ENCODE data around the gene RANBP9. TPM values are rescaled to one million over a fixed set of nuclear protein-coding genes. Genes with fewer than 3 reads are reported as not detected.

Gene RANBP9
- total RNA-seq, 1 experiment from 2014 or later: 38.2 TPM

GRCh38 chr6:13718123-13718458 lies 6.5 kb upstream of the RANBP9 start:
- Histone ChIP-seq H3K9me3 (no peaks in the 10 kb centered on the region), H3K4me1 (no peaks in the 10 kb centered on the region), H3K4me3 (ENCODE audit: low read depth, low read length) (no peak overlapping the region), H3K36me3 (ENCODE audit: control insufficient read depth, insufficient read depth, low read length) (no peaks in the 10 kb centered on the region), H3K27me3 (replicated peaks; ENCODE audit: control insufficient read depth, insufficient read depth, low read length) (no peaks in the 10 kb centered on the region)
- no peaks in the 10 kb centered on the region for H3K27me3 Mint-ChIP-seq (ENCODE audit: insufficient read depth, unreplicated experiment)
- POLR2A ChIA-PET: no interaction called here
- peaks cover 11% of the 10 kb centered on the region for H3K9me3 Mint-ChIP-seq (ENCODE audit: unreplicated experiment)
- H3K4me3 Mint-ChIP-seq (ENCODE audit: unreplicated experiment): no peak overlapping the region
- CTCF ChIA-PET: no interaction called here
- no peak for DNase-seq
- intact Hi-C loops (cut with micrococcal nuclease; ENCODE audit: unreplicated experiment): no loop called here
- TF ChIP-seq CTCF (IDR thresholded peaks at IDR 0.05; ENCODE audit: insufficient read depth in 1 of 2, low read depth in 1 of 2, low read length in 1 of 2, severe bottlenecking in 1 of 2, unreplicated experiment in 1 of 2): no peak
- H3K27ac Mint-ChIP-seq (ENCODE audit: unreplicated experiment): no peak overlapping the region
- no TSS peak for BruUV-seq (replicated peaks)
- H3K36me3 Mint-ChIP-seq (ENCODE audit: insufficient read depth, unreplicated experiment): no peaks in the 10 kb centered on the region
- H3K4me1 Mint-ChIP-seq (ENCODE audit: low read depth, unreplicated experiment): no peaks in the 10 kb centered on the region

GRCh38 chr6:13716955-13717295 lies 5.3 kb upstream of the RANBP9 start:
- peaks cover 4% of the 10 kb centered on the region for H3K36me3 Mint-ChIP-seq (ENCODE audit: insufficient read depth, unreplicated experiment)
- Histone ChIP-seq H3K36me3 (ENCODE audit: control insufficient read depth, insufficient read depth, low read length) (no peaks in the 10 kb centered on the region), H3K27me3 (replicated peaks; ENCODE audit: control insufficient read depth, insufficient read depth, low read length) (no peaks in the 10 kb centered on the region), H3K4me1 (no peaks in the 10 kb centered on the region), H3K9me3 (no peaks in the 10 kb centered on the region), H3K4me3 (ENCODE audit: low read depth, low read length) (no peak overlapping the region)
- intact Hi-C loops (cut with micrococcal nuclease; ENCODE audit: unreplicated experiment): no loop called here
- H3K4me3 Mint-ChIP-seq (ENCODE audit: unreplicated experiment): no peak overlapping the region
- H3K4me1 Mint-ChIP-seq (ENCODE audit: low read depth, unreplicated experiment): no peaks in the 10 kb centered on the region
- H3K27ac Mint-ChIP-seq (ENCODE audit: unreplicated experiment): no peak overlapping the region
- ChIA-PET CTCF (no interaction called here), POLR2A (no interaction called here)
- peaks cover 11% of the 10 kb centered on the region for H3K9me3 Mint-ChIP-seq (ENCODE audit: unreplicated experiment)
- no TSS peak for BruUV-seq (replicated peaks)
- no peak for TF ChIP-seq CTCF (IDR thresholded peaks at IDR 0.05; ENCODE audit: insufficient read depth in 1 of 2, low read depth in 1 of 2, low read length in 1 of 2, severe bottlenecking in 1 of 2, unreplicated experiment in 1 of 2)
- no peaks in the 10 kb centered on the region for H3K27me3 Mint-ChIP-seq (ENCODE audit: insufficient read depth, unreplicated experiment)
- DNase-seq: no peak

- no peak for DNase-seq
- ChIA-PET POLR2A (no interaction called here), CTCF (no interaction called here)
- no peaks in the 10 kb centered on the region for H3K36me3 ChIP-seq (ENCODE audit: control insufficient read depth, insufficient read depth, low read length)
- no peak overlapping the region for H3K4me3 ChIP-seq (ENCODE audit: low read depth, low read length)
- H3K36me3 Mint-ChIP-seq (ENCODE audit: insufficient read depth, unreplicated experiment): peaks cover 7% of the 10 kb centered on the region
- H3K27me3 Mint-ChIP-seq (ENCODE audit: insufficient read depth, unreplicated experiment): no peaks in the 10 kb centered on the region
- no peak overlapping the region for H3K27ac Mint-ChIP-seq (ENCODE audit: unreplicated experiment)
- peaks cover 11% of the 10 kb centered on the region for H3K9me3 Mint-ChIP-seq (ENCODE audit: unreplicated experiment)
- no peaks in the 10 kb centered on the region for H3K27me3 ChIP-seq (replicated peaks; ENCODE audit: control insufficient read depth, insufficient read depth, low read length)
- TF ChIP-seq CTCF (IDR thresholded peaks at IDR 0.05; ENCODE audit: insufficient read depth in 1 of 2, low read depth in 1 of 2, low read length in 1 of 2, severe bottlenecking in 1 of 2, unreplicated experiment in 1 of 2): no peak
- H3K9me3 ChIP-seq: no peaks in the 10 kb centered on the region
- H3K4me1 Mint-ChIP-seq (ENCODE audit: low read depth, unreplicated experiment): no peaks in the 10 kb centered on the region
- H3K4me1 ChIP-seq: no peaks in the 10 kb centered on the region
- intact Hi-C loops (cut with micrococcal nuclease; ENCODE audit: unreplicated experiment): no loop called here
- no TSS peak for BruUV-seq (replicated peaks)
- H3K4me3 Mint-ChIP-seq (ENCODE audit: unreplicated experiment): no peak overlapping the region
These were observed 4.8 kb upstream of the RANBP9 start for GRCh38 chr6:13716225-13716954.
